Smooth muscle cell (in vitro differentiated cells): ENCODE measurements around the gene GPR142. TPM values are rescaled to one million over a fixed set of nuclear protein-coding genes. Genes with fewer than 3 reads are reported as not detected.

Experiments used
- DNase-seq: peaks from one replicate; lab custom pipeline; 2025; ENCODE audit not compliant: unreplicated experiment; lab: John Stamatoyannopoulos, UW
- H2AFZ ChIP-seq: fragments of 200-600 bp; sonication (generic); 2 replicates; pipeline ENCODE4 v1.6.0; 2016; ENCODE audit warnings: antibody characterized with exemption, low read depth, mild to moderate bottlenecking
- H3F3A ChIP-seq: fragments of 200-600 bp; sonication (generic); 2 replicates; pipeline ENCODE4 v1.6.0; 2017; ENCODE audit warnings: antibody characterized with exemption, low read depth
- H3K27ac ChIP-seq: fragments of 200-600 bp; sonication (generic); 2 replicates; pipeline ENCODE4 v1.5.1; 2016; ENCODE audit warnings: low read depth, mild to moderate bottlenecking
- H3K27me3 ChIP-seq: fragments of 200-600 bp; sonication (generic); 2 replicates; pipeline ENCODE4 v1.6.1; 2016; ENCODE audit warnings: low read depth, mild to moderate bottlenecking
- H3K36me3 ChIP-seq: fragments of 200-600 bp; sonication (generic); 2 replicates; pipeline ENCODE4 v1.5.1; 2016; ENCODE audit warnings: low read depth
- H3K4me1 ChIP-seq: fragments of 200-600 bp; sonication (generic); 2 replicates; pipeline ENCODE4 v1.5.1; 2016; ENCODE audit warnings: low read depth
- H3K4me2 ChIP-seq: fragments of 200-600 bp; sonication (generic); 2 replicates; pipeline ENCODE4 v1.6.0; 2016; ENCODE audit warnings: mild to moderate bottlenecking
- H3K4me3 ChIP-seq: fragments of 200-600 bp; sonication (generic); 2 replicates; pipeline ENCODE4 v1.5.1; 2016; ENCODE audit warnings: mild to moderate bottlenecking
- H3K79me2 ChIP-seq: fragments of 200-600 bp; sonication (generic); 2 replicates; pipeline ENCODE4 v1.6.0; 2016; ENCODE audit warnings: low read depth, mild to moderate bottlenecking
- H3K9ac ChIP-seq: fragments of 200-600 bp; sonication (generic); 2 replicates; pipeline ENCODE4 v1.6.0; 2016; ENCODE audit warnings: low read depth
- H3K9me3 ChIP-seq: fragments of 200-600 bp; sonication (generic); replicated peaks from 2 replicates; pipeline ENCODE4 v1.5.1; 2016; ENCODE audit warnings: low read depth
- H4K20me1 ChIP-seq: fragments of 200-600 bp; sonication (generic); 2 replicates; pipeline ENCODE4 v1.6.0; 2016; ENCODE audit warnings: low read depth
- CTCF ChIP-seq: fragments of 200-600 bp; sonication (generic); IDR thresholded peaks from 2 replicates; pipeline ENCODE4 v1.5.1; 2017; ENCODE audit warnings: borderline replicate concordance, mild to moderate bottlenecking, antibody characterized with exemption; ENCODE audit not compliant: insufficient read depth, poor library complexity, severe bottlenecking
- WGBS: methylation state at CpG from one replicate; pipeline ENCODE4 v1.1.7; 2016; ENCODE audit warnings: low lambda C conversion rate; 5-methylcytosine and 5-hydroxymethylcytosine counted together
- polyA plus RNA-seq: library from polyadenylated mRNA; unstranded; fragments of >200 nt; fragmentation: Nextera tagmentation; extraction: Ambion mirVana; gene quantifications from 2 replicates; pipeline ENCODE4 v1.2.1, GENCODE V29; 2016
- total RNA-seq: library from RNA; depleted of rRNA; stranded (reverse); fragments of >200 nt; gene quantifications from 2 replicates; pipeline ENCODE4 v1.2.3, GENCODE V29; 2014

The GPR142 gene
- total and polyA plus RNA-seq, 2 experiments from 2014 or later = not detected

DNA sequence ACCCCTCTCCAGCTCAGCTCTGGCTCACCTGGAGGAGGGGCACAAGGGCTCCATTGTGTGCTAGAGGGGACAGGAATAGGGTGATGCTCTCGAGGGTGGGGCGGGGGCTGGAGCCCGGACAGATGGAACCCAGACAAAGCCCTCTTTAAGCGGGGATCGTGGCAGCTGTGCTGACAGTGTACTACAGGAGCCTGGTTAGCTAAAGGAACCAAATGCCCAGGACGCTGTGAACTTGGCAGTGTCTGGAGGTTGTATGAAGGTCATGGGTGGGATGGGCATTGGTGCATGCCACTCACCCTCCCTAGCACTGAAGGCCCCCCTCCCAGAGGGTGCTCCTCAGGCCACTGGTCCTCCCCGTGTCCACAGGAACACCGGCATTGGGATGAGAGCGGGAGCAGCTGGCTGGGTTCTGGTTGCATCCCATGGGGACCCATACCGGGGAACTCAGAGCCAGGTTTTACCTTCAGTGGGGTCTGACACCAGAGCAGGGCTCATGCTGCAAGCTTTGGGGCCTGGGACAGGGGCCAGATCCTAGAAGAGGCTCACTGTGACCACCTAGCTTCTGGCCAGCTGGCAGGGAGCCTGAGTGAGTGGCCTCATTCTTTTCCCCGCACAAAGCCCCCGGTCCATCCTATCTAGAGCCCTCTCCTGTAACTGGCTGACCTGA lies 29.3 kb upstream of the GPR142 start:
- Histone ChIP-seq H3K36me3 (no peaks in the 10 kb centered on the region), H3K27ac (no peak overlapping the region), H4K20me1 (no peaks in the 10 kb centered on the region), H2AFZ (no peak overlapping the region), H3K4me1 (no peaks in the 10 kb centered on the region), H3K27me3 (peaks cover 9% of the 10 kb centered on the region), H3F3A (no peaks in the 10 kb centered on the region), H3K79me2 (no peaks in the 10 kb centered on the region), H3K9me3 (no peaks in the 10 kb centered on the region), H3K4me2 (no peak overlapping the region), H3K4me3 (no peak overlapping the region), H3K9ac (no peak overlapping the region)
- TF ChIP-seq CTCF = no peak
- 88% methylated on average over 12 of the region's 12 CpGs for WGBS
- DNase-seq = no peak

DNA sequence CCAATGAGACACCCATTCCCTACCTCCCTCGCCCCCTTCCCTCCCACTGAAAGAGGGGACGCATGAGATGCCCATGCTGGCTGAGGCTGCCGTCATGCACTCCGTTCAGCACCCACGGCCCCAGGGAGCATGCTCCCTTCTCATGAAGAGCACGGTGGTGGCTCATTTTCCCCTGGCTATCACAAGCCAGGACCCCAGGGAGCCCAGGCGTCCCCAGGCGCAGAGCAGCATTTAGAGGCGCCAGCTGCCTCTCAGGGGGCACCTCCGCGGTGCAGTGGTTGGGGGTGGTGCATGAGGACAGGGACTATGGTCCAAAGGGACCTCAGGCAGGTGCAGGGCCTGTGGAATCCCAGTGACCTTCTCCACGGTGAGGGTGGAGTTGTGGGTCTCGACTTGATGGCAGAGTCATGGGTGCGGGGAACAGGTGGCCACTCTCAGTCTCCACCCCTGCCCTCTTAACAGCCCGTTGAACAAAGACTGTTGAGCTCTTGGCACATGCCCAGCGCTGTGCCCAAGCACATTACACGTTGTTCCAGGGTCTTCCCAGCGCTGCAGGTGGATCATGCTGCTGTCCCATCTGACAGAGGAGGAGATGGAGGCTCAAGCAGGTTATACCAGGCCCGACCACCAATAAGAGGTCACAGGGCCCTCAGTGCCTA lies 27.6 kb upstream of the GPR142 start:
- 84% methylated on average over 18 of the region's 19 CpGs for WGBS
- Histone ChIP-seq H3K4me2 (no peak overlapping the region), H3K36me3 (no peaks in the 10 kb centered on the region), H3K4me3 (no peak overlapping the region), H3K9ac (no peak overlapping the region), H3K4me1 (no peaks in the 10 kb centered on the region), H4K20me1 (no peaks in the 10 kb centered on the region), H2AFZ (no peak overlapping the region), H3F3A (no peaks in the 10 kb centered on the region), H3K79me2 (no peaks in the 10 kb centered on the region), H3K9me3 (no peaks in the 10 kb centered on the region), H3K27ac (no peak overlapping the region), H3K27me3 (peaks cover 15% of the 10 kb centered on the region)
- DNase-seq = no peak
- TF ChIP-seq CTCF = no peak

- H3K4me2 ChIP-seq = no peak overlapping the region
- 75% methylated on average over 12 of the region's 13 CpGs for WGBS
- no peaks in the 10 kb centered on the region for H3K36me3 ChIP-seq
- no peaks in the 10 kb centered on the region for H3F3A ChIP-seq
- H3K27ac ChIP-seq = no peak overlapping the region
- H3K9me3 ChIP-seq = no peaks in the 10 kb centered on the region
- peaks cover 16% of the 10 kb centered on the region for H3K27me3 ChIP-seq
- no peaks in the 10 kb centered on the region for H3K4me1 ChIP-seq
- TF ChIP-seq CTCF = no peak
- H3K9ac ChIP-seq = no peak overlapping the region
- no peaks in the 10 kb centered on the region for H3K79me2 ChIP-seq
- H2AFZ ChIP-seq = no peak overlapping the region
- H4K20me1 ChIP-seq = no peaks in the 10 kb centered on the region
- H3K4me3 ChIP-seq = no peak overlapping the region
- DNase-seq = no peak
Measured at GRCh38 chr17:74340470-74341023, 26.8 kb upstream of the GPR142 start.

DNA sequence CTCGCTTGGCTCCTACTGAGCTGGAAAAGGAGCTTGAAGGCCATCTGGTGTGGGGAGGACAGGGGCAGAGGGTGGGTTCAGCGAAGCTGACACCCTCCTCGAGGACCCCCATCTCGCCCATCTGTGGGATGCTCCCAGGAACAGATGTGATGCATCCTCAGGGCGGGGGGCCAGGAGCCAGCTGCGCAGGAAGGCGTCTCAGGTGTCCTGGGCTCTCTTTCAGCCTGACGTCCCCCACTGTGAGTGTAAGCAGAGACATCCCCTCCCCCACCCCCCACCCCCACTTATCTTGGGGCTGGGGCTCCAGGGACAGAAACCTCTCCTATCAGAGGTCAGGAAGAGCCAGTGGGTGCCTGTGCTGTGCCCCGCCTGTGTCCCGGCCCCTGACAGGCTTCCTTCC lies 25.1 kb upstream of the GPR142 start:
- H2AFZ ChIP-seq = no peak overlapping the region
- H3K36me3 ChIP-seq = no peaks in the 10 kb centered on the region
- no peaks in the 10 kb centered on the region for H4K20me1 ChIP-seq
- WGBS = 87% methylated on average over 10 of the region's 10 CpGs
- H3K27ac ChIP-seq = no peak overlapping the region
- H3K9me3 ChIP-seq = no peaks in the 10 kb centered on the region
- TF ChIP-seq CTCF = no peak
- H3K4me1 ChIP-seq = no peaks in the 10 kb centered on the region
- no peak overlapping the region for H3K4me2 ChIP-seq
- H3K9ac ChIP-seq = no peak overlapping the region
- H3K79me2 ChIP-seq = no peaks in the 10 kb centered on the region
- H3K4me3 ChIP-seq = no peak overlapping the region
- no peaks in the 10 kb centered on the region for H3F3A ChIP-seq
- no peak for DNase-seq
- peaks cover 12% of the 10 kb centered on the region for H3K27me3 ChIP-seq
